ENCODE results near the gene DICER1. TPM values are rescaled to one million over a fixed set of nuclear protein-coding genes. Genes with fewer than 3 reads are reported as not detected.
A peak's percentile ranks its signal among the peaks of the same experiment; 100 is the strongest.

The DICER1 gene
- polyA plus RNA-seq, 6 donors from 2014 or later, result 4.3 to 27.1 (median 17.5) TPM

GRCh38 chr14:95063391-95063790, 93.9 kb downstream of the DICER1 start:
- Mint-ChIP-seq H3K27ac (no peak overlapping the region), H3K4me3 (no peak overlapping the region), H3K36me3 (no peaks in the 10 kb centered on the region), H3K27me3 (peaks cover under 1 to 16% (median 5%) of the 10 kb centered on the region in 3 donors), H3K9me3 (no peaks in the 10 kb centered on the region), H3K4me1 (no peaks in the 10 kb centered on the region)
- ATAC-seq (ENCODE audit: low read depth in 2 of 2), result no peak
- DNase-seq, result no peak

GRCh38 chr14:95062946-95063345, 94.4 kb downstream of the DICER1 start:
- peaks cover 0 to 13% (median 5%) of the 10 kb centered on the region in 3 donors for H3K27me3 Mint-ChIP-seq
- H3K4me1 Mint-ChIP-seq, result no peaks in the 10 kb centered on the region
- no peaks in the 10 kb centered on the region for H3K36me3 Mint-ChIP-seq
- DNase-seq (no peak), ATAC-seq (ENCODE audit: low read depth in 2 of 2) (no peak)
- no peak overlapping the region for H3K4me3 Mint-ChIP-seq
- no peak overlapping the region for H3K27ac Mint-ChIP-seq
- H3K9me3 Mint-ChIP-seq, result no peaks in the 10 kb centered on the region

- no peak overlapping the region for H3K27ac Mint-ChIP-seq
- ATAC-seq (ENCODE audit: low read depth in 2 of 2) (no peak), DNase-seq (no peak)
- no peaks in the 10 kb centered on the region for H3K4me1 Mint-ChIP-seq
- no peaks in the 10 kb centered on the region for H3K9me3 Mint-ChIP-seq
- H3K4me3 Mint-ChIP-seq, result no peak overlapping the region
- H3K27me3 Mint-ChIP-seq, result peaks cover 0 to 8% (median 5%) of the 10 kb centered on the region in 3 donors
- H3K36me3 Mint-ChIP-seq, result no peaks in the 10 kb centered on the region
Measured at GRCh38 chr14:95062220-95062619, 95.1 kb downstream of the DICER1 start.

- Mint-ChIP-seq H3K9me3 (no peaks in the 10 kb centered on the region), H3K27ac (peak overlapping the region in 1 of 6 donors; percentile 71), H3K4me3 (no peak overlapping the region), H3K27me3 (peaks cover 0 to 8% (median 5%) of the 10 kb centered on the region in 3 donors), H3K36me3 (no peaks in the 10 kb centered on the region), H3K4me1 (no peaks in the 10 kb centered on the region)
- ATAC-seq (ENCODE audit: low read depth in 2 of 2) (no peak), DNase-seq (no peak)
Measured at GRCh38 chr14:95061317-95062093, 95.8 kb downstream of the DICER1 start.

- Mint-ChIP-seq H3K36me3 (no peaks in the 10 kb centered on the region), H3K9me3 (no peaks in the 10 kb centered on the region), H3K4me3 (no peak overlapping the region), H3K27me3 (peaks cover 0 to 2% (median 1%) of the 10 kb centered on the region in 3 donors), H3K27ac (no peak overlapping the region), H3K4me1 (no peaks in the 10 kb centered on the region)
- DNase-seq, result no peak
- ATAC-seq (ENCODE audit: low read depth in 2 of 2), result no peak
Measured at GRCh38 chr14:95059126-95059525, 98.2 kb downstream of the DICER1 start.

GRCh38 chr14:95058491-95058890, 98.8 kb downstream of the DICER1 start:
- Mint-ChIP-seq H3K4me1 (no peaks in the 10 kb centered on the region), H3K4me3 (no peak overlapping the region), H3K36me3 (no peaks in the 10 kb centered on the region), H3K27me3 (no peaks in the 10 kb centered on the region), H3K9me3 (no peaks in the 10 kb centered on the region), H3K27ac (no peak overlapping the region)
- ATAC-seq (ENCODE audit: low read depth in 2 of 2) (no peak), DNase-seq (no peak)

GRCh38 chr14:95057851-95058250, 99.5 kb downstream of the DICER1 start:
- DNase-seq (no peak), ATAC-seq (ENCODE audit: low read depth in 2 of 2) (no peak)
- Mint-ChIP-seq H3K4me3 (no peak overlapping the region), H3K9me3 (no peaks in the 10 kb centered on the region), H3K27ac (no peak overlapping the region), H3K27me3 (no peaks in the 10 kb centered on the region), H3K4me1 (no peaks in the 10 kb centered on the region), H3K36me3 (no peaks in the 10 kb centered on the region)

- no peaks in the 10 kb centered on the region for H3K36me3 Mint-ChIP-seq
- no peak for ATAC-seq (ENCODE audit: low read depth in 2 of 2)
- no peak overlapping the region for H3K4me3 Mint-ChIP-seq
- H3K27ac Mint-ChIP-seq, result no peak overlapping the region
- DNase-seq, result no peak
- no peaks in the 10 kb centered on the region for H3K9me3 Mint-ChIP-seq
- H3K4me1 Mint-ChIP-seq, result no peaks in the 10 kb centered on the region
- H3K27me3 Mint-ChIP-seq, result no peaks in the 10 kb centered on the region
Measured at GRCh38 chr14:95057147-95057546, 100.2 kb downstream of the DICER1 start.

GRCh38 chr14:95056476-95056875, 100.9 kb downstream of the DICER1 start:
- Mint-ChIP-seq H3K4me3 (no peak overlapping the region), H3K4me1 (no peaks in the 10 kb centered on the region), H3K27ac (no peak overlapping the region), H3K27me3 (no peaks in the 10 kb centered on the region), H3K36me3 (no peaks in the 10 kb centered on the region), H3K9me3 (no peaks in the 10 kb centered on the region)
- DNase-seq (no peak), ATAC-seq (ENCODE audit: low read depth in 2 of 2) (no peak)

GRCh38 chr14:95055318-95055717, 102.0 kb downstream of the DICER1 start:
- Mint-ChIP-seq H3K9me3 (no peaks in the 10 kb centered on the region), H3K4me1 (no peaks in the 10 kb centered on the region), H3K27ac (no peak overlapping the region), H3K4me3 (no peak overlapping the region), H3K27me3 (peaks cover 0 to 1% (median 0%) of the 10 kb centered on the region in 3 donors), H3K36me3 (no peaks in the 10 kb centered on the region)
- ATAC-seq (ENCODE audit: low read depth in 2 of 2) (no peak), DNase-seq (no peak)

GRCh38 chr14:95054346-95055280, 102.7 kb downstream of the DICER1 start:
- H3K9me3 Mint-ChIP-seq, result peaks cover 0 to 2% (median 0%) of the 10 kb centered on the region in 7 donors
- peaks cover 0 to 8% (median 6%) of the 10 kb centered on the region in 3 donors for H3K27me3 Mint-ChIP-seq
- no peak for DNase-seq
- ATAC-seq (ENCODE audit: low read depth in 2 of 2), result no peak
- no peak overlapping the region for H3K4me3 Mint-ChIP-seq
- H3K36me3 Mint-ChIP-seq, result no peaks in the 10 kb centered on the region
- H3K4me1 Mint-ChIP-seq, result no peaks in the 10 kb centered on the region
- H3K27ac Mint-ChIP-seq, result no peak overlapping the region

GRCh38 chr14:95052016-95052585, 105.2 kb downstream of the DICER1 start:
- Mint-ChIP-seq H3K27ac (peak overlapping the region in 1 of 6 donors; percentile 2), H3K9me3 (peaks cover 0 to 3% (median 0%) of the 10 kb centered on the region in 7 donors), H3K27me3 (peaks cover 1 to 25% (median 17%) of the 10 kb centered on the region in 3 donors), H3K4me3 (no peak overlapping the region), H3K4me1 (no peaks in the 10 kb centered on the region), H3K36me3 (no peaks in the 10 kb centered on the region)
- DNase-seq (no peak), ATAC-seq (ENCODE audit: low read depth in 2 of 2) (no peak)

- no peak for ATAC-seq (ENCODE audit: low read depth in 2 of 2)
- Mint-ChIP-seq H3K4me1 (no peaks in the 10 kb centered on the region), H3K27me3 (peaks cover 5 to 30% (median 28%) of the 10 kb centered on the region in 3 donors), H3K9me3 (peaks cover 0 to 3% (median 0%) of the 10 kb centered on the region in 7 donors), H3K4me3 (peak overlapping the region in 1 of 8 donors; percentile 45), H3K27ac (peak overlapping the region in 1 of 6 donors; percentile 1), H3K36me3 (no peaks in the 10 kb centered on the region)
- no peak for DNase-seq
Measured at GRCh38 chr14:95049952-95050351, 107.4 kb downstream of the DICER1 start.

All from naive B cell (primary cell).